ENCODE results near the gene EFCAB3. TPM values are rescaled to one million over a fixed set of nuclear protein-coding genes. Genes with fewer than 3 reads are reported as not detected.
"Not testable (repeated sequence)": the region's sequence is repeated elsewhere in the genome, so short reads cannot be mapped to it uniquely, and the experiment has no call there.

EFCAB3 gene
- total RNA-seq: not detected

GRCh38 chr17:62380253-62380652, at the start of gene EFCAB3:
Gene EFCAB3, plus strand, starts transcription at chr17:62380553. Its CDS starts 2,427 bp downstream, at chr17:62382980.
- DNase-seq: no peak

DNA sequence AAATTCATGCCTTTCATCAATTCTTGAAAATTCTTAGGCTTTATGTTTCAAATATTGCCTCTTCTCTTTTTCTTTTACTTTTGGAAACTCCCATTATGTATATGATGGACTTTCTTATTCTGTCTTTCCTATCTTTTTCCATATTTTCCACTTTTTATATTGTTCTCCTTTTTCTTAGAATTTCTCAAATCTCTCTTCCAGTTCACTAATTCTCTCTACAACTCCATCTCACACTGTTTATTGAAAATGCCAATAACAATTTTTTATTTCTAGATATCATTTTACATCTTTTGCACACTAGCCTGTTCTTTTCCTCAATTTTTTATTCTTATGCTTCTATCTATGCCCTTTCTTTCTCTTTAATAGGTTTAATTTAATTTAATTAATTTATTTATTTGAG, 43.8 kb upstream of the EFCAB3 start:
- DNase-seq: no peak

DNA sequence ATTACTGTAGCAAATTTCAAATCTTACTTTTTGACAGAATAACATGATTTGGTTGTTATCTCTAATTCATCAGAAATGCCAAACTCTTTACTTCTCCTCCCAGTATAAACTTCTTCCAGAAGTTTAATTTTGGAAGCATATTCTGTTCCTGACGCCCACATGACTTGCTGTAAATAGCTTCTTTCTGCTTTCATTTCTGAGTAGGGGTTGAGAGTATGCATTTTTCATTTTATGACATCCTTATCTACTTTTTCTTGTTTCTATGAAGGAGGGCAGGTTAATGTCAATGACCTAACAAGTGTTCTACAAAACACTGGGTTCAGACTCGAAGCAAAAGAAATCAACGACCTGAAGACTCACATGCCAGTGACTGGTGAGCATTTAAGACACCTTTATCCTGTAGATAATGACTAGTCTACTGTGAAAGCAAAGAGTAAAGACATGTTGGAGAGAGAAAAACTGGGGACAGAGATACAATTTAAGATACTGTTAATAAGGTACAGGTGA, 36.5 kb upstream of the EFCAB3 start:
- DNase-seq: no peak

GRCh38 chr17:62351176-62351575, 29.2 kb upstream of the EFCAB3 start:
- no peak for DNase-seq

- DNase-seq: no peak
These were observed 14.2 kb upstream of the EFCAB3 start for GRCh38 chr17:62366191-62366590.

DNA sequence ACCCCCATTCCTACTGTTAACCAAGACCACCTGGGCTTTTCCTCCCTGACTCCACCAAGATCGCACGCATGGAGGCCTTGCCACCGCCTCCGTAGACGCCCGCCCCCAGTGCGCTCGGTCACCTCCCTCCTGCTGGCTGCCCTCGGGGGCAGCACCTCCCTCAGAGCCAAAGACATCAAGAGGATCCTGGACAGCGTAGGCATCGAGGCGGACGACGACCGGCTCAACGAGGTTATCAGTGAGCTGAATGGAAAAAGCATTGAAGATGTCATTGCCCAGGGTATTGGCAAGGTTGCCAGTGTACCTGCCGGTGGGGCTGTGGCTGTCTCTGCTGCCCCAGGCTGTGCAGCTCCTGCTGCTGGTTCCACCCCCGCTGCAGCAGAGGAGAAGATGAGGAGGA, 1.2 kb downstream of the EFCAB3 start:
- DNase-seq: no peak

GRCh38 chr17:62388856-62389255, 8.5 kb downstream of the EFCAB3 start:
- DNase-seq: no peak

DNA sequence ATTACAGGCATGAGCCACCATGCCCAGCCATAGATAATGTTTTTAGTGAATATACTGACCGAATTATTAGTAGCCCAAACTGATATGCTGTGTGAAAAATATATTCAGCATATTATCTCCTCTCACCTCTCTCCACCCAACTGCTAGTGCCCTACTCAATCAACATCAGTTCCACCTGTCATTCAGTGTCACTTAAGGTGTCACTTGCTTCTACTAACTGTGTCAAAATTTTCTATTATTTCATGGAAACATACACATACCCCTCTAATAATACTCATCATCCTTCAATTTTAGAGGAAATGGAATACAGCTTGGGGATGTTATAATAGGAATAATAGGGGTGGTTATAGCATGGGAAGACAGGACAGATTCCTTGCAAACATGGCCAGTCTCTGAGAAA, 12.6 kb downstream of the EFCAB3 start:
- DNase-seq: no peak

DNA sequence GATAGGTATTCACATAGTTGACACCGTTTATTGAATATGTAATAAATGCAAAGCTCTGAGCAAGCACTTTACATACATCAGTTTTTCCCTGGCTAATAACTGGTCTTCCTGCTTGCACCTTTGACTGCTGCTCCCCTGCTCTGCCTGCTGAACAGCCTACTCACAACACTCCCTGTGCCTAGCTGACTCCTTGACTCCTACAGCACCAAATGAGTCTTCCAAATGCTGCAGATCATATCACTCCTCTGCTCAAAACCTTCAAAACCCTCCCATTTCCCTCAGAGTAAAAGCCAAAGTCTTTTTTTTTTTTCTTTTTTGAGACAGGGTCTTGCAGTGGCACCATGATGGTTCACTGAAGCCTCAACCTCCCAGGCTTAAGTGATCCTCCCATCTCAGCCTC, 18.5 kb downstream of the EFCAB3 start:
- DNase-seq: no peak

- no peak for DNase-seq
These were observed 25.1 kb downstream of the EFCAB3 start for GRCh38 chr17:62405451-62405850.

DNA sequence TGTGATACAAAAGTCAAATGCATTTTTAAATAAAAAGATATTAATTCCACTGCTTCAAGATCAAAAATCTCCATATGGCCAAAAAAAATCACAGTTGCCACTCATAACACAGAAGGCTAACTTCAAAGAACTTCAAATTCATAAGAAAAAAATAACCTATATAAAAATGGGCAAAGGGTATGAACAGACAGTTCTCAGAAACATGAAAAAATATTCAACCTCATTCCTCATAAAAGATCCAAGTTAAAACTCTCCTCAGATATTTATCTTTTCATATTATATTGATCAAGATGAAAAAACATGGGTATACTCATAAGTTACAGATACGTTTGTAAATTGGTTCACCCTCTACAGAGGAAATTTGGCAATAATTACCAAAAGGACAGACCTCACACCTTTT, 32.7 kb downstream of the EFCAB3 start:
- not testable (repeated sequence) for DNase-seq

DNA sequence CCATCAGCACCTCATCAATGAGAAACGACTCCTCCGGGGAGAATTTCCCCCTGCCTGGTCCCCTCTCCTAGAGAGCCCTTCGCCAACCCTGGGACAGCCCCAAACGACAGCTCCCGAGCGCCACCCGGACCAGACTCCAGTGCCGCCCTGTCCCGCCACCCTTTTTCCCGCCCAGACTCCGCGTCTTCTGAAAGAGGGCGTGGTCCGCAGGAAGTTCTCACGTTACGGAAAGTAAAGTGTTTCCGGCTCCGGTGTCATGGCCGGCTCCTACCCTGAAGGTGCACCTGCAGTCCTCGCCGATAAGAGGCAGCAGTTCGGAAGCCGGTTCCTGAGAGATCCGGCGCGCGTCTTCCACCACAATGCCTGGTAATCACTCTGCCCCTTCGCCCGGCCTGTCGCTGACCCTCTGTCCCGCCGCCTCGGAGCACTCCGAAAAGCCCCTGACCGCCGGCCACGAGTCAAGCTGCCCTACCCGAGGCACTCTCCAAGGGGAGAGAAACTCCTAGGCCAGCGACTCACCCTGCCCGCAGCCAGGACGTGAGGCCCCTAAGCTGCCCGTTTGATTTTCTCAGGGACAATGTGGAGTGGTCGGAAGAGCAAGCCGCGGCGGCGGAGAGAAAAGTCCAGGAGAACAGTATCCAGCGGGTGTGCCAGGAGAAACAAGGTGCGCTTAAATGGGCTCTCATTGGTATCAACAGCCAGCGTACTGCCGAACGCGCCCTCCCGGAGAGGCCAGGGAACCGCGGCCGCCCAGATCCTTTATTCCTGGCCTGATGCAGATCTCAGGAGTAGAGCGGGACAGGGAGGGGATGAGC, 43.5 kb downstream of the EFCAB3 start, which contains the start of gene METTL2A:
TSS of gene METTL2A (plus strand) at position 251 of the 815 bp plus-strand sequence. CDS start at position 257, 6 bp downstream.
- DNase-seq: peak; percentile 78

DNA sequence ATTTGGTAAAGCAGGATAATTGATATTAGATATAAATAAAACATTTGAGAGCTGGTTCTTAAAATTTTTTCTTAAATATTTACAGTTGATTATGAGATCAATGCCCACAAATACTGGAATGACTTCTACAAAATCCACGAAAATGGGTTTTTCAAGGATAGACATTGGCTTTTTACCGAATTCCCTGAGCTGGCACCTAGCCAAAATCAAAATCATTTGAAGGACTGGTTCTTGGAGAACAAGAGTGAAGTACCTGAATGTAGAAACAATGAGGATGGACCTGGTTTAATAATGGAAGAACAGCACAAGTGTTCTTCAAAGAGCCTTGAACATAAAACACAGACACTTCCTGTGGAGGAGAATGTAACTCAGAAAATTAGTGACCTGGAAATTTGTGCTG, 45.9 kb downstream of the EFCAB3 start:
- not testable (repeated sequence) for DNase-seq

GRCh38 chr17:62435251-62435650, 54.9 kb downstream of the EFCAB3 start:
- not testable (repeated sequence) for DNase-seq

- DNase-seq: not testable (repeated sequence)
These were observed 60.8 kb downstream of the EFCAB3 start for GRCh38 chr17:62441181-62441580.

GRCh38 chr17:62444063-62444462, 63.7 kb downstream of the EFCAB3 start:
- no peak for DNase-seq

DNA sequence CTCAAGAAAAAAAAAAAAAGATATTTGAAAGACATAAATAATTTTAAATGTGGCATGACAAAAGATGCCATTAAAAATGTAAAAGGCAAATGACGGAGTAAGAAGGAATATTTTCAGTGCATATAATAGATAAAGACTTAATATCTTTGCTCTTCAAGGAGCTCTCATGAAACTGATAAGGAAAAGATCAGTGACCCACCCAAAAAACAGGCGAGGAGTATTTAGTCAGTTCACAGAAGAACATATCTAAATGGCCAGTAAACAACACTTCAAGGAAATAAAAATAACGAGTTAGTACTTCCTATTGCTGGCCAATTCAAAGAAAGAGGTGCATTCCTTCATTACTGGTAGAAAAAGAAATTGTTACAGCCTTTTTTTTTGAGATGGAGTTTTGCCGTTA, 65.4 kb downstream of the EFCAB3 start:
- not testable (repeated sequence) for DNase-seq

- DNase-seq: not testable (repeated sequence)
These were observed 71.8 kb downstream of the EFCAB3 start for GRCh38 chr17:62452195-62452594.

GRCh38 chr17:62453041-62453440, 72.7 kb downstream of the EFCAB3 start:
- not testable (repeated sequence) for DNase-seq

DNA sequence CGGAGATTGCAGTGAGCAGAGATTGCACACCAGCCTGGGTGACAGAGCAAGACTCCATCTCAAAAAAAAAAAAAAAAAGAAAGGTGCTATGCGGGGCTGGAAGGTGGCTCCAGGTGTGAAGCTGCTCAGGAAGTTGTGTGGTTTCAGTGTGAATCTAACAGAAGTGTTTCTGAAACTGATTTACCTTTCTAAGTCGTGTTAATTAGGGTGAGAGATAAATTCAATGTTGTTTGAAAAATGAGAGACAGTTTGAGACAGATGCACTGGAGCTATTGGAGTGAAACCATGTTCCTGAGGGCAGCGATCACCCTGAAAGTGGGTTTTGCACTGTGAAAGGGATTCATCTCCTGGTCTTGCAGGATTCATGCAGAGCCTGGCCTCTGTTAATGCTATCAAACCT, 73.3 kb downstream of the EFCAB3 start:
- DNase-seq: not testable (repeated sequence)

- DNase-seq: not testable (repeated sequence)
These were observed 73.8 kb downstream of the EFCAB3 start for GRCh38 chr17:62454111-62454510.

DNA sequence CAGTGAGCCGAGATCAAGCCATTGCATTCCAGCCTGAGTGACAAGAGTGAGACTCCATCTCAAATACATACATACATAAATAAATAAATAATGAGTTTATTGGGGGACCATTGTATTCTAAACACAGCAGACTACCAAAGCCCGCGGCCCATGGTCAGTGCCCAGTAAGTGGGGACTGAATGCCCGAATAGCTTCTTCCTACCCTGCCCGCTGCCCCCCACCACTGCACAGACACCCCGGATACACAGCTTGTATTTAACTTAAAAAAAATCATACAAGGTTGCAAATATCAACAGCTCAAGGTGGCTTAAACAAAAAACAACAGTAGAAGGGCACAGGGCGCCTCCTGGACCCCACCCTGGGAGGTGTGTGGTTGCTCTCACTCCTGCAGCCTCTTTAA, 75.7 kb downstream of the EFCAB3 start:
- no peak for DNase-seq

GRCh38 chr17:62458483-62458882, 78.1 kb downstream of the EFCAB3 start:
- DNase-seq: not testable (repeated sequence)

- not testable (repeated sequence) for DNase-seq
These were observed 84.1 kb downstream of the EFCAB3 start for GRCh38 chr17:62464422-62464821.

Measured in effector CD4-positive, alpha-beta T cell (primary cell).